Keratinocyte (primary cell): ENCODE data around the gene RBBP4. TPM values are rescaled to one million over a fixed set of nuclear protein-coding genes. Genes with fewer than 3 reads are reported as not detected.

ENCODE experiments used
- DNase-seq: peaks from one replicate; pipeline ENCODE4 v3.0.0-alpha.2; 2011; ENCODE audit warnings: low read depth, missing footprints, low spot score
- FAIRE-seq: peaks from 2 replicates; lab custom pipeline; 2011; peaks lifted over from hg19 to GRCh38; lab: Jason Lieb, UNC
- H2AFZ ChIP-seq: 2 replicates; pipeline ENCODE4 v1.6.0; 2012; ENCODE audit warnings: low read length, control low read depth, inconsistent platforms; ENCODE audit not compliant: control insufficient read depth
- H3K27ac ChIP-seq: 2 replicates; pipeline ENCODE4 v1.5.1; 2011; ENCODE audit warnings: low read length; ENCODE audit not compliant: control insufficient read depth, insufficient read depth
- H3K27me3 ChIP-seq: 3 replicates; pipeline ENCODE4 v1.6.0; 2011; ENCODE audit warnings: low read length; ENCODE audit not compliant: control insufficient read depth, insufficient read depth; ENCODE audit errors: extremely low read depth
- H3K36me3 ChIP-seq, 2 experiments: 2 replicates in 1 of 2; 3 replicates in 1 of 2; pipeline ENCODE4 v1.5.1; 2011; ENCODE audit warnings: low read length in 2 of 2, mild to moderate bottlenecking in 1 of 2; ENCODE audit not compliant: control insufficient read depth in 2 of 2, insufficient read depth in 2 of 2; ENCODE audit errors: extremely low read depth in 1 of 2
- H3K4me1 ChIP-seq: 3 replicates; pipeline ENCODE4 v1.5.1; 2011; ENCODE audit warnings: low read length; ENCODE audit not compliant: control insufficient read depth, insufficient read depth; ENCODE audit errors: extremely low read depth
- H3K4me2 ChIP-seq: 3 replicates; pipeline ENCODE4 v1.6.0; 2011; ENCODE audit warnings: low read depth, low read length; ENCODE audit not compliant: control insufficient read depth, insufficient read depth; ENCODE audit errors: extremely low read depth
- H3K4me3 ChIP-seq, 3 experiments: fragments of 200-600 bp in 1 of 3; sonication (generic) in 1 of 3; 2 replicates in 2 of 3; 3 replicates in 1 of 3; pipeline ENCODE4 v1.5.1; 2011 to 2016; ENCODE audit warnings: low read length in 3 of 3, mild to moderate bottlenecking in 3 of 3, control low read depth in 2 of 3, inconsistent platforms in 1 of 3, low read depth in 1 of 3, mixed read lengths in 1 of 3, mixed run types in 1 of 3, moderate library complexity in 1 of 3; ENCODE audit not compliant: control insufficient read depth in 2 of 3, insufficient read depth in 2 of 3; ENCODE audit errors: extremely low read depth in 1 of 3
- H3K79me2 ChIP-seq: 2 replicates; pipeline ENCODE4 v1.6.0; 2012; ENCODE audit warnings: low read length; ENCODE audit not compliant: control insufficient read depth, insufficient read depth
- H3K9ac ChIP-seq: 3 replicates; pipeline ENCODE4 v1.6.0; 2011; ENCODE audit warnings: low read length; ENCODE audit not compliant: control insufficient read depth, insufficient read depth; ENCODE audit errors: extremely low read depth
- H3K9me1 ChIP-seq: 3 replicates; pipeline ENCODE4 v1.6.0; 2011; ENCODE audit warnings: low read length; ENCODE audit not compliant: control insufficient read depth, insufficient read depth; ENCODE audit errors: extremely low read depth
- H3K9me3 ChIP-seq: 2 replicates; pipeline ENCODE4 v1.5.1; 2012; ENCODE audit warnings: low read depth, low read length; ENCODE audit not compliant: control insufficient read depth
- H4K20me1 ChIP-seq: 3 replicates; pipeline ENCODE4 v1.6.0; 2011; ENCODE audit warnings: low read length; ENCODE audit not compliant: control insufficient read depth, insufficient read depth; ENCODE audit errors: extremely low read depth
- EZH2 ChIP-seq: IDR thresholded peaks from one replicate; pipeline ENCODE4 v1.6.1; 2012; ENCODE audit warnings: inconsistent platforms, mild to moderate bottlenecking, low read length, moderate library complexity
- dilution Hi-C: fragments of 300-500 bp; cut with MboI; formaldehyde crosslinking; loops from one replicate; pipeline ENCODE4 v1.7.0; 2020; ENCODE audit warnings: low sequenced_read_pairs; ENCODE audit not compliant: extremely low pct_ligation_motif_present
- polyA plus RNA-seq, 5 experiments: library from polyadenylated mRNA; depleted of rRNA in 3 of 5; stranded (reverse) in 3 of 5; stranded (forward) in 1 of 5; unstranded in 1 of 5; fragments of >200 nt; gene quantifications; 1 replicate in 1 of 5; 2 replicates in 3 of 5; 3 replicates in 1 of 5; pipeline versions ENCODE4 v1.2.1 to v1.2.3, GENCODE V29; 2011 to 2012; ENCODE audit warnings: missing spikeins in 2 of 5, low read depth in 1 of 5, low replicate concordance in 1 of 5
- TF ChIP-seq, protein P1 (sequence below), 3 experiments: IDR thresholded peaks in 1 of 3; conservative IDR thresholded peaks in 1 of 3; optimal IDR thresholded peaks in 1 of 3; 2 replicates in 2 of 3; 3 replicates in 1 of 3; pipeline versions ENCODE3 to v1.5.1; 2011; ENCODE audit warnings: low read length in 3 of 3, mild to moderate bottlenecking in 3 of 3, moderate library complexity in 2 of 3, control low read depth in 1 of 3, inconsistent platforms in 1 of 3; ENCODE audit not compliant: insufficient read depth in 2 of 3; ENCODE audit errors: extremely low read depth in 1 of 3

Gene RBBP4
- polyA plus RNA-seq, 1 donor (not counting 4 experiments of a cell fraction or from before 2014, with no cell fraction given), result 61.5 TPM

DNA sequence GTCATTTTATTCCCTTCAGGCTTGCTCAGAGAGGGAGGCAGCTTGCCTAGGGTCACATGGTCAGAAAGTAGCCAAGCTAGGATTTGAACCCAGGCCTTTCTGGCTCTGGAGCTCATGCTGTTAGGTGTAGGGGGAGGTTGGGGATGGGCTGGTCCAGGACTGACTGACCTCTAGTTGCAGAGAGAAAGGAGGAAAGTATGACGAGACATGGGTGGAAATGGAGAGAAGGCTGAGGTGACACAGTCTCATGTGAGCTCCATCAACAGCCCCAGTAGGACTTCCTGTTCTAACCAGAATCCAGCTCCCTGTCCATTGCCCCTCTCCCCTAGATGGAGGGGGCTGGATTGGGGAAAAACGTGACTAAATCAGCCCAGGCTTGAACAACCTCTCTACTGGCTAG lies 67.0 kb downstream of the RBBP4 start:
- H3K36me3 ChIP-seq, result no peaks in the 10 kb centered on the region
- H3K9me1 ChIP-seq, result no peaks in the 10 kb centered on the region
- H2AFZ ChIP-seq, result no peak overlapping the region
- dilution Hi-C loops, result no loop called here
- H3K4me1 ChIP-seq, result peaks cover 21% of the 10 kb centered on the region
- no peak for TF ChIP-seq EZH2
- TF ChIP-seq, protein P1, sequence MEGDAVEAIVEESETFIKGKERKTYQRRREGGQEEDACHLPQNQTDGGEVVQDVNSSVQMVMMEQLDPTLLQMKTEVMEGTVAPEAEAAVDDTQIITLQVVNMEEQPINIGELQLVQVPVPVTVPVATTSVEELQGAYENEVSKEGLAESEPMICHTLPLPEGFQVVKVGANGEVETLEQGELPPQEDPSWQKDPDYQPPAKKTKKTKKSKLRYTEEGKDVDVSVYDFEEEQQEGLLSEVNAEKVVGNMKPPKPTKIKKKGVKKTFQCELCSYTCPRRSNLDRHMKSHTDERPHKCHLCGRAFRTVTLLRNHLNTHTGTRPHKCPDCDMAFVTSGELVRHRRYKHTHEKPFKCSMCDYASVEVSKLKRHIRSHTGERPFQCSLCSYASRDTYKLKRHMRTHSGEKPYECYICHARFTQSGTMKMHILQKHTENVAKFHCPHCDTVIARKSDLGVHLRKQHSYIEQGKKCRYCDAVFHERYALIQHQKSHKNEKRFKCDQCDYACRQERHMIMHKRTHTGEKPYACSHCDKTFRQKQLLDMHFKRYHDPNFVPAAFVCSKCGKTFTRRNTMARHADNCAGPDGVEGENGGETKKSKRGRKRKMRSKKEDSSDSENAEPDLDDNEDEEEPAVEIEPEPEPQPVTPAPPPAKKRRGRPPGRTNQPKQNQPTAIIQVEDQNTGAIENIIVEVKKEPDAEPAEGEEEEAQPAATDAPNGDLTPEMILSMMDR (optimal IDR thresholded peaks at IDR 0.05 in 1 of 3, IDR thresholded peaks at IDR 0.05 in 1 of 3, conservative IDR thresholded peaks at IDR 0.05 in 1 of 3; ENCODE audit: extremely low read depth in 1 of 3, insufficient read depth in 2 of 3, low read length in 3 of 3), result no peak
- DNase-seq, result no peak
- no peaks in the 10 kb centered on the region for H3K9me3 ChIP-seq
- H3K79me2 ChIP-seq, result no peaks in the 10 kb centered on the region
- no peaks in the 10 kb centered on the region for H4K20me1 ChIP-seq
- no peak overlapping the region for H3K4me2 ChIP-seq
- no peak overlapping the region for H3K27ac ChIP-seq
- H3K27me3 ChIP-seq, result no peaks in the 10 kb centered on the region
- no peak for FAIRE-seq
- H3K9ac ChIP-seq, result no peak overlapping the region
- H3K4me3 ChIP-seq, result no peak overlapping the region

DNA sequence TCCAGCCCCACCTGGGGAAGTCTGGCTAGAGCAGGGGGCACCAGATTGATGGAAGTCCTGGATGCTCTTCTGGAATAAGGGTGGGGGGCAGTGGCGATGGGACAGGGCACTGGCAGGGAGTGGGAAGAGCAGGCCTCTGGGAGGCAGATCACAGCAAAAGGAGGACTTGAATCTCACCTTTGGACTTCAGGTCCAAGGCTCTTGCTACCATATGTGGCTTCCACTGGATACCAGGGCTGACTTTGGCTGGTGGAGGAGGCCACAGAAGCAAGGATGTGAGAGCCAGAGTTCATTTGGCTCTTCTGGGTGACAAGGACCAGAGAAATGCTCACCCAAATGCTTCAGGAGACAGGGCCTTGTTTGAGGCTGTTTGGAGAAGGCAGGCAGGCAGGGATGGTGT lies 67.5 kb downstream of the RBBP4 start:
- dilution Hi-C loops, result no loop called here
- no peaks in the 10 kb centered on the region for H3K36me3 ChIP-seq
- FAIRE-seq, result no peak

More for the DNA sequence above, 67.5 kb downstream of the RBBP4 start:
- no peak overlapping the region for H2AFZ ChIP-seq
- no peaks in the 10 kb centered on the region for H3K79me2 ChIP-seq
- DNase-seq, result no peak
- H3K4me3 ChIP-seq, result no peak overlapping the region
- no peaks in the 10 kb centered on the region for H3K9me3 ChIP-seq
- H3K9me1 ChIP-seq, result no peaks in the 10 kb centered on the region
- no peak overlapping the region for H3K4me2 ChIP-seq
- H3K4me1 ChIP-seq, result peaks cover 21% of the 10 kb centered on the region
- H3K27ac ChIP-seq, result no peak overlapping the region
- H4K20me1 ChIP-seq, result no peaks in the 10 kb centered on the region
- no peak overlapping the region for H3K9ac ChIP-seq
- TF ChIP-seq, protein P1 (optimal IDR thresholded peaks at IDR 0.05 in 1 of 3, IDR thresholded peaks at IDR 0.05 in 1 of 3, conservative IDR thresholded peaks at IDR 0.05 in 1 of 3; ENCODE audit: extremely low read depth in 1 of 3, insufficient read depth in 2 of 3, low read length in 3 of 3), result no peak
- TF ChIP-seq EZH2, result no peak
- no peaks in the 10 kb centered on the region for H3K27me3 ChIP-seq
